Type B pancreatic cell (in vitro differentiated cells): ENCODE results near the gene ZGLP1. TPM values are rescaled to one million over a fixed set of nuclear protein-coding genes. Genes with fewer than 3 reads are reported as not detected.
A peak's percentile ranks its signal among the peaks of the same experiment; 100 is the strongest.

ENCODE experiments used
- DNase-seq: peaks from one replicate; pipeline ENCODE4 v3.0.0; 2021; ENCODE audit warnings: mixed read lengths; ENCODE audit not compliant: unreplicated experiment; ENCODE audit errors: extremely low spot score
- H3K27ac Mint-ChIP-seq: 2 replicates; pipeline ENCODE4 v1.8.0; 2021; ENCODE audit warnings: mild to moderate bottlenecking, mixed read lengths
- H3K27me3 Mint-ChIP-seq: 2 replicates; pipeline ENCODE4 v1.8.0; 2021; ENCODE audit warnings: mixed read lengths
- H3K36me3 Mint-ChIP-seq: 2 replicates; pipeline ENCODE4 v1.8.0; 2021; ENCODE audit warnings: mixed read lengths
- H3K4me1 Mint-ChIP-seq: one replicate; pipeline ENCODE4 v1.8.0; 2021; ENCODE audit warnings: mixed read lengths; ENCODE audit not compliant: unreplicated experiment
- H3K4me3 Mint-ChIP-seq: 2 replicates; pipeline ENCODE4 v1.8.0; 2021; ENCODE audit warnings: mild to moderate bottlenecking, mixed read lengths
- H3K9me3 Mint-ChIP-seq: 2 replicates; pipeline ENCODE4 v1.8.0; 2021; ENCODE audit warnings: mixed read lengths
- CTCF ChIP-seq: fragments of 200-600 bp; sonication (generic); conservative IDR thresholded peaks from 2 replicates; pipeline ENCODE4 v1.5.0; 2021; ENCODE audit warnings: antibody characterized with exemption, mild to moderate bottlenecking
- total RNA-seq: library from RNA; stranded (reverse); gene quantifications from 2 replicates; pipeline ENCODE4 v1.2.1, GENCODE V29; 2021; ENCODE audit warnings: low replicate concordance

Gene ZGLP1
- total RNA-seq, 1 donor from 2014 or later: 17.0 TPM

GRCh38 chr19:10289836-10290356, 19.7 kb downstream of the ZGLP1 start, which contains the start of gene ICAM5:
Gene ICAM5, plus strand, starts transcription at chr19:10289952. Its CDS starts 92 bp downstream, at chr19:10290044.
- Mint-ChIP-seq H3K4me3 (peak within 1 kb of the TSS; percentile 87), H3K36me3 (peaks cover 8% of the 10 kb centered on the region), H3K27ac (peak within 1 kb of the TSS; percentile 66), H3K27me3 (peaks cover 100% of the 10 kb centered on the region), H3K9me3 (no peaks in the 10 kb centered on the region), H3K4me1 (peaks cover 21% of the 10 kb centered on the region)
- no peak for TF ChIP-seq CTCF
- DNase-seq: no peak

GRCh38 chr19:10289167-10289835, 20.3 kb downstream of the ZGLP1 start:
- H3K9me3 Mint-ChIP-seq: no peaks in the 10 kb centered on the region
- H3K4me1 Mint-ChIP-seq: peaks cover 21% of the 10 kb centered on the region
- no peak for TF ChIP-seq CTCF
- H3K36me3 Mint-ChIP-seq: peaks cover 8% of the 10 kb centered on the region
- peak overlapping the region; percentile 87 for H3K4me3 Mint-ChIP-seq
- peaks cover 97% of the 10 kb centered on the region for H3K27me3 Mint-ChIP-seq
- H3K27ac Mint-ChIP-seq: no peak overlapping the region
- no peak for DNase-seq

GRCh38 chr19:10288662-10289166, 20.9 kb downstream of the ZGLP1 start:
- no peak for DNase-seq
- H3K27me3 Mint-ChIP-seq: peaks cover 94% of the 10 kb centered on the region
- H3K36me3 Mint-ChIP-seq: peaks cover 8% of the 10 kb centered on the region
- H3K4me3 Mint-ChIP-seq: peak overlapping the region; percentile 87
- H3K4me1 Mint-ChIP-seq: peaks cover 21% of the 10 kb centered on the region
- TF ChIP-seq CTCF: no peak
- H3K27ac Mint-ChIP-seq: peak overlapping the region; percentile 66
- no peaks in the 10 kb centered on the region for H3K9me3 Mint-ChIP-seq

- Mint-ChIP-seq H3K4me3 (peak within 1 kb of the TSS; percentile 51), H3K36me3 (peaks cover 8% of the 10 kb centered on the region), H3K9me3 (no peaks in the 10 kb centered on the region), H3K27ac (peak within 1 kb of the TSS; percentile 43), H3K27me3 (peaks cover 83% of the 10 kb centered on the region), H3K4me1 (peaks cover 16% of the 10 kb centered on the region)
- DNase-seq: no peak
- TF ChIP-seq CTCF: no peak
These were observed 22.5 kb downstream of the ZGLP1 start, which contains the start of gene ICAM4 for GRCh38 chr19:10286803-10287737. Gene ICAM4, plus strand, starts transcription at chr19:10286955. Its CDS starts 58 bp downstream, at chr19:10287013.

GRCh38 chr19:10285393-10285792, 24.2 kb downstream of the ZGLP1 start:
- no peak for TF ChIP-seq CTCF
- Mint-ChIP-seq H3K9me3 (no peaks in the 10 kb centered on the region), H3K4me3 (no peak overlapping the region), H3K27me3 (peaks cover 66% of the 10 kb centered on the region), H3K4me1 (peaks cover 8% of the 10 kb centered on the region), H3K36me3 (peaks cover 8% of the 10 kb centered on the region), H3K27ac (peak overlapping the region; percentile 43)
- no peak for DNase-seq
